GM23338 (cell line): Measurements from ENCODE around the gene ADTRP. TPM values are rescaled to one million over a fixed set of nuclear protein-coding genes. Genes with fewer than 3 reads are reported as not detected.

Source experiments
- ATAC-seq: fragments of 200-7000 bp; cut with Tn5 transposase; 3 replicates; pipeline ENCODE4 v1.9.1; 2020
- DNase-seq: peaks from one replicate; pipeline ENCODE4 v3.0.0-alpha.2; 2015; ENCODE audit warnings: low spot score
- H2AFZ ChIP-seq: fragments of 200-600 bp; sonication (generic); 2 replicates; pipeline ENCODE4 v1.8.0; 2016; ENCODE audit warnings: antibody characterized with exemption, mild to moderate bottlenecking, moderate library complexity
- H3F3A ChIP-seq: fragments of 200-600 bp; sonication (generic); replicated peaks from 2 replicates; pipeline ENCODE4 v1.8.0; 2017; ENCODE audit warnings: antibody characterized with exemption, mixed run types, low read depth
- H3K27ac ChIP-seq: fragments of 200-600 bp; sonication (generic); 2 replicates; pipeline ENCODE4 v1.6.1; 2016; ENCODE audit warnings: low read depth
- H3K27me3 ChIP-seq: fragments of 200-600 bp; sonication (generic); 2 replicates; pipeline ENCODE4 v1.8.0; 2016; ENCODE audit warnings: mild to moderate bottlenecking, mixed run types, moderate library complexity; ENCODE audit not compliant: insufficient read depth
- H3K36me3 ChIP-seq: fragments of 200-600 bp; sonication (generic); 2 replicates; pipeline ENCODE4 v1.8.0; 2016; ENCODE audit warnings: mild to moderate bottlenecking; ENCODE audit not compliant: insufficient read depth
- H3K4me1 ChIP-seq: fragments of 200-600 bp; sonication (generic); 2 replicates; pipeline ENCODE4 v1.8.0; 2016; ENCODE audit warnings: mild to moderate bottlenecking, moderate library complexity; ENCODE audit not compliant: insufficient read depth
- H3K4me2 ChIP-seq: fragments of 200-600 bp; sonication (generic); 2 replicates; pipeline ENCODE4 v1.7.1; 2017; ENCODE audit warnings: mixed run types
- H3K4me3 ChIP-seq: fragments of 200-600 bp; sonication (generic); 2 replicates; pipeline ENCODE4 v1.6.1; 2016; ENCODE audit warnings: mixed run types
- H3K79me2 ChIP-seq: fragments of 200-600 bp; sonication (generic); replicated peaks from 2 replicates; pipeline ENCODE4 v1.8.0; 2017; ENCODE audit warnings: mild to moderate bottlenecking; ENCODE audit not compliant: insufficient read depth
- H3K9me2 ChIP-seq: fragments of 200-600 bp; sonication (generic); 2 replicates; pipeline ENCODE4 v1.8.0; 2017; ENCODE audit not compliant: insufficient read depth
- H4K20me1 ChIP-seq: fragments of 200-600 bp; sonication (generic); replicated peaks from 2 replicates; pipeline ENCODE4 v1.8.0; 2017; ENCODE audit warnings: mild to moderate bottlenecking; ENCODE audit not compliant: insufficient read depth
- H3K27ac Mint-ChIP-seq: 2 replicates; pipeline ENCODE4 v1.8.0; 2020; ENCODE audit warnings: inconsistent platforms, mild to moderate bottlenecking, moderate library complexity, mixed read lengths
- H3K27me3 Mint-ChIP-seq: 3 replicates; pipeline ENCODE4 v1.8.0; 2022; ENCODE audit warnings: low read depth, mild to moderate bottlenecking, moderate library complexity, mixed read lengths, inconsistent platforms; ENCODE audit not compliant: insufficient read depth, poor library complexity
- H3K36me3 Mint-ChIP-seq: 3 replicates; pipeline ENCODE4 v1.8.0; 2021; ENCODE audit warnings: low read depth, mild to moderate bottlenecking, inconsistent platforms, moderate library complexity, mixed read lengths
- H3K4me1 Mint-ChIP-seq: 3 replicates; pipeline ENCODE4 v1.8.0; 2020; ENCODE audit warnings: mild to moderate bottlenecking, inconsistent platforms, mixed read lengths
- H3K4me3 Mint-ChIP-seq: 3 replicates; pipeline ENCODE4 v1.8.0; 2021; ENCODE audit warnings: moderate library complexity, mild to moderate bottlenecking, inconsistent platforms, mixed read lengths
- H3K9me3 Mint-ChIP-seq: 3 replicates; pipeline ENCODE4 v1.8.0; 2020; ENCODE audit warnings: moderate library complexity, mild to moderate bottlenecking, inconsistent platforms, mixed read lengths
- CREB1 ChIP-seq: fragments of 250-450 bp; sonication (Bioruptor Pico); IDR thresholded peaks from 2 replicates; pipeline ENCODE4 v1.5.0; 2020; ENCODE audit warnings: low read depth, mild to moderate bottlenecking, moderate library complexity
- CTCF ChIP-seq, 2 experiments: fragments of 200-600 bp in 1 of 2; sonication (generic) in 1 of 2; conservative IDR thresholded peaks; 2 replicates each; pipeline versions ENCODE4 v1.5.1 to v1.6.1; 2016 to 2017; ENCODE audit warnings: antibody characterized with exemption in 2 of 2, low read depth in 2 of 2, mild to moderate bottlenecking in 2 of 2, moderate library complexity in 1 of 2
- ETS1 ChIP-seq: IDR thresholded peaks from 2 replicates; pipeline ENCODE4 v1.6.1; 2016; ENCODE audit warnings: antibody characterized with exemption
- EZH2 ChIP-seq: fragments of 200-600 bp; sonication (generic); IDR thresholded peaks from one replicate; pipeline ENCODE4 v1.8.0; 2017; ENCODE audit warnings: antibody characterized with exemption, mild to moderate bottlenecking, low read depth; ENCODE audit not compliant: unreplicated experiment
- JUNB ChIP-seq: IDR thresholded peaks from one replicate; pipeline ENCODE4 v1.6.1; 2016; ENCODE audit warnings: antibody characterized with exemption; ENCODE audit not compliant: unreplicated experiment
- NANOG ChIP-seq: IDR thresholded peaks from 2 replicates; pipeline ENCODE4 v1.6.1; 2016; ENCODE audit warnings: antibody characterized with exemption, borderline replicate concordance
- REST ChIP-seq: IDR thresholded peaks from one replicate; pipeline ENCODE4 v1.6.1; 2018; ENCODE audit warnings: antibody characterized with exemption; ENCODE audit not compliant: unreplicated experiment
- STAT1 ChIP-seq: IDR thresholded peaks from one replicate; pipeline ENCODE4 v1.6.1; 2016; ENCODE audit warnings: antibody characterized with exemption; ENCODE audit not compliant: unreplicated experiment
- ZNF114 ChIP-seq: fragments of 250-450 bp; sonication (Bioruptor Pico); IDR thresholded peaks from 2 replicates; pipeline ENCODE4 v1.5.0; 2020; ENCODE audit warnings: mild to moderate bottlenecking, moderate library complexity
- ZNF462 ChIP-seq: fragments of 250-450 bp; sonication (Bioruptor Pico); IDR thresholded peaks from 2 replicates; pipeline ENCODE4 v1.5.0; 2020; ENCODE audit warnings: mild to moderate bottlenecking, moderate library complexity
- polyA plus RNA-seq: library from polyadenylated mRNA; unstranded; fragments of >200 nt; fragmentation: Nextera tagmentation; extraction: Ambion mirVana; gene quantifications from 2 replicates; pipeline ENCODE4 v1.2.1, GENCODE V29; 2016
- total RNA-seq: library from RNA; depleted of rRNA; stranded (reverse); fragments of >200 nt; shearing (Covaris generic); gene quantifications from 2 replicates; pipeline ENCODE4 v1.2.3, GENCODE V29; 2014

ADTRP gene
- total and polyA plus RNA-seq, 2 experiments from 2014 or later, result not detected

- TF ChIP-seq ZNF114 (CRISPR knock-in tag), result no peak
- TF ChIP-seq ETS1, result no peak
- TF ChIP-seq JUNB, result no peak
These were observed 22.9 kb downstream of the ADTRP start (continued) for GRCh38 chr6:11755725-11756124.

GRCh38 chr6:11754625-11755271, 23.9 kb downstream of the ADTRP start:
- no peak overlapping the region for H3K27ac Mint-ChIP-seq
- Histone ChIP-seq H3F3A (no peaks in the 10 kb centered on the region), H3K36me3 (no peaks in the 10 kb centered on the region), H2AFZ (peak overlapping the region; percentile 16; the same call in 1 of the 2 replicates), H3K4me1 (no peaks in the 10 kb centered on the region), H3K27me3 (no peaks in the 10 kb centered on the region), H3K79me2 (no peaks in the 10 kb centered on the region), H3K27ac (no peak overlapping the region), H3K4me3 (no peak overlapping the region), H3K4me2 (no peak overlapping the region), H3K9me2 (no peaks in the 10 kb centered on the region), H4K20me1 (no peaks in the 10 kb centered on the region)
- DNase-seq (no peak), ATAC-seq (no peak)
- no peaks in the 10 kb centered on the region for H3K9me3 Mint-ChIP-seq
- H3K4me3 Mint-ChIP-seq, result no peak overlapping the region
- H3K36me3 Mint-ChIP-seq, result no peaks in the 10 kb centered on the region
- H3K27me3 Mint-ChIP-seq, result peaks cover 4% of the 10 kb centered on the region
- H3K4me1 Mint-ChIP-seq, result peaks cover 7% of the 10 kb centered on the region
- TF ChIP-seq ETS1, result no peak
- TF ChIP-seq NANOG, result no peak
- no peak for TF ChIP-seq CREB1 (CRISPR knock-in tag)
- no peak for TF ChIP-seq ZNF462
- no peak for TF ChIP-seq STAT1
- TF ChIP-seq EZH2, result no peak
- TF ChIP-seq ZNF114 (CRISPR knock-in tag), result no peak
- no peak for TF ChIP-seq JUNB
- no peak for TF ChIP-seq REST
- no peak for TF ChIP-seq CTCF (conservative IDR thresholded peaks at IDR 0.05; ENCODE audit: low read depth in 2 of 2)
